GM21737 (cell line): ENCODE measurements around the gene DPPA4.

Experiments
- ATAC-seq: cut with Tn5 transposase; IDR thresholded peaks from one replicate; pipeline ENCODE4 v1.9.1; 2021; ENCODE audit warnings: mild to moderate bottlenecking, moderate library complexity; ENCODE audit not compliant: unreplicated experiment

DPPA4 gene

GRCh38 chr3:109339714-109340648, 2.6 kb upstream of the DPPA4 start:
- no peak for ATAC-seq

GRCh38 chr3:109339197-109339596, 1.9 kb upstream of the DPPA4 start:
- ATAC-seq = no peak

- ATAC-seq = no peak
Observed at GRCh38 chr3:109338322-109338721, 976 bp upstream of the DPPA4 start.

GRCh38 chr3:109336291-109336861, 970 bp downstream of the DPPA4 start:
- no peak for ATAC-seq

- ATAC-seq = no peak
Observed at GRCh38 chr3:109334572-109334971, 2.8 kb downstream of the DPPA4 start.

GRCh38 chr3:109331692-109332091, 5.7 kb downstream of the DPPA4 start:
- no peak for ATAC-seq

- no peak for ATAC-seq
Observed at GRCh38 chr3:109330405-109330804, 6.9 kb downstream of the DPPA4 start.

GRCh38 chr3:109328202-109328601, 9.1 kb downstream of the DPPA4 start:
- no peak for ATAC-seq

- ATAC-seq = no peak
Observed at GRCh38 chr3:109325657-109326056, 11.7 kb downstream of the DPPA4 start.

GRCh38 chr3:109325109-109325508, 12.2 kb downstream of the DPPA4 start:
- ATAC-seq = no peak

- ATAC-seq = no peak
Observed at GRCh38 chr3:109316162-109316730, 21.1 kb downstream of the DPPA4 start, which contains the start of gene DPPA2. Gene DPPA2, minus strand, starts transcription at chr3:109316517. Its CDS starts 1,975 bp downstream, at chr3:109314542.

- ATAC-seq = no peak
Observed at GRCh38 chr3:109313061-109313460, 24.3 kb downstream of the DPPA4 start.

GRCh38 chr3:109297496-109297895, 39.9 kb downstream of the DPPA4 start:
- no peak for ATAC-seq

GRCh38 chr3:109284071-109284470, 53.3 kb downstream of the DPPA4 start:
- no peak for ATAC-seq

- no peak for ATAC-seq
Observed at GRCh38 chr3:109278546-109278945, 58.8 kb downstream of the DPPA4 start.

- no peak for ATAC-seq
Observed at GRCh38 chr3:109278141-109278540, 59.2 kb downstream of the DPPA4 start.
